Measurements from ENCODE around the gene SYT5.
"Not testable (repeated sequence)": the region's sequence is repeated elsewhere in the genome, so short reads cannot be mapped to it uniquely, and the experiment has no call there.

Gene SYT5

DNA sequence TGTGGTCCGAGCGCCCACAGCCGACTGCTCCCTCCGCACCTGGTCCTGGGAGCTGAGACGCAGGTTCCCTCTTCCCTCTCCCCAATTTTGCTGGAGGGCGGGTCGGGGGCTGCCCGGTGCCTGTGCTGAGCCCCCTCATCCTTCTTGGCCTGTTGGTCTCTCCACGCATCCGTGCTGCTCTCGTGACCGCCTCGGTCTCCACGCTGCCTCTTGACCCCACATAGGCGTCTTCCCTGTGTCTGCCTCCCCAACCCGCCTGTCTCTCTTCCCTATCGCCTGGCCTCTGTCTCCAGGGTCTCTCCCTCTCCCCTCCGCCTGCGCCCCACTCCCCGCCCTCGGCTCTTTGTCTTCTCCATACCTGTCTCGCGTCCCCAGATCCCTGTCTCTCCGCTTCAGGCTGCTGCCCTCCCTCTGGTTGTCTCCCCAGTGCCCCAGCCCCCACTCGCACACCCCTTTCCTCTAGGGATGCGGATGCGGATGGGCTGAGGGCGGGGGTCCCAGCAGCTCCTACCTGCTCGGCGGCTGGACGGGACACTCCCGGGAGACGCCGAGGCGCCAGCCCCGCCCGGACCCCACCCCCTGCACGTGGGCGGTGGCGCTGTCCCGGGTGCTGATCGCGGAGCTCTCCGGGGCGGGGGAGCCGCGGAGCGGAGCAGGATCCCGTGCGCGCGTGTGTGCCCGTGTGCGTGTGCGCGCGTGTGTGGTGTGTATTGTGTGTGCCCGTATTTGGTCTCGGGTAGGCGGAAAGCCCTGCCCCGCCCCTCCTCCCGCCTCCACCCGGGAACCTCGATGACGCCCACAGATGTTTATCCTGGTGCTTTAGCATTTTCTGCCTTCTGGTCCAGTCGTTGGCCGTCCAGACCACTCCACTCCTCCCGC is at the start of gene SYT5:
TSS of gene SYT5 (minus strand) at position 684 of the 879 bp plus-strand sequence. CDS start 1,248 bp downstream, outside the sequence.
- DNase-seq: peak; percentile 88

DNA sequence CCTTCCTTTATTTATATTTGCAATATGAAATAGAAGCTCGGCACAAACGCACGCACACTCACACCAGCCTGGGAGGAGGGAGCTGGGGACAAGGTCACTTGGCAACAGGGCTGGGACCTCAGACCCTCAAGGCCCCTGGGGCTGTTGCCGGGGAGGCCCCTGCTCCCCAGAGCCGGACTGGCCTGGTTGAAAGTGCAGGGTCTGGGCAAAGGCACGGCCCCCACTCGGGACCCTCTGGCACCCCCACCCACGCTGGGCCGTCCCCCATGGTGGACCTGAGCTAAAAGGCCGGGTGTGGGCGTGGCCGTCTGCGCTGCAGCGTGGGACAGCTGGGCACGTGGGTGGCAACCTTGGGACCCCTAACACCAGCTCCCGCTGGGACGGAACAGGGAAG is 49.7 kb upstream of the SYT5 start:
- no peak for DNase-seq

DNA sequence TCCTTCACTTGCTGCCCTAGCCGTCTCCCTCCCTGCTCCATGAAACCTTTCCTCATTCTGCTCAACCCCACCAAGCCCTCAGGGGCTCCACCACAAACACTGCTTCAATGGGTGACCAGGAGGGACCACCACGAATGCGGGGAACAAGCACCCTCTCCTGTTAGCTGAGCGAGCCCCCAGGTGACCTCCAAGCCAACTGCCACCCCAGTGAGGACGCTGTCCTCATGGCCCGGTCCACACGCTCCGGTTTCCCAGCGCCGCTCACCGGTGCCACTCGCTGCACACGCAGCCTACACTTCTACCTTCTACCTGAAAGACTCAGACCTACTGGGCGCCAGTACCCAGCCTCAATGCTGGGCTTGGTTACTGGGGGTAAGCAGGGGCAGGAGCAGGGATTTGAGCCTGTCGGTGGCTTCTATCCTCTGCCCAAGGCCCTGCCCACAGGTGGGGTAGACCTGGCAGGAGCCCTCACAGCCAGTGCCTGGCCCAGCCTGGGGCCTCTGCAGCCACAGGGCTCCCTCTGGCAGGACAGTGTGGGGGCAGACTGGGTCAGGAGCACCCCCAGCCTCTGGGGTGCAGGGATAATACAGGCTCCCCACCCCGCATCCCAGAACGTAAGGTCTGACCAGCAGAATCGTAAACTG is 49.2 kb upstream of the SYT5 start:
- DNase-seq: no peak

DNA sequence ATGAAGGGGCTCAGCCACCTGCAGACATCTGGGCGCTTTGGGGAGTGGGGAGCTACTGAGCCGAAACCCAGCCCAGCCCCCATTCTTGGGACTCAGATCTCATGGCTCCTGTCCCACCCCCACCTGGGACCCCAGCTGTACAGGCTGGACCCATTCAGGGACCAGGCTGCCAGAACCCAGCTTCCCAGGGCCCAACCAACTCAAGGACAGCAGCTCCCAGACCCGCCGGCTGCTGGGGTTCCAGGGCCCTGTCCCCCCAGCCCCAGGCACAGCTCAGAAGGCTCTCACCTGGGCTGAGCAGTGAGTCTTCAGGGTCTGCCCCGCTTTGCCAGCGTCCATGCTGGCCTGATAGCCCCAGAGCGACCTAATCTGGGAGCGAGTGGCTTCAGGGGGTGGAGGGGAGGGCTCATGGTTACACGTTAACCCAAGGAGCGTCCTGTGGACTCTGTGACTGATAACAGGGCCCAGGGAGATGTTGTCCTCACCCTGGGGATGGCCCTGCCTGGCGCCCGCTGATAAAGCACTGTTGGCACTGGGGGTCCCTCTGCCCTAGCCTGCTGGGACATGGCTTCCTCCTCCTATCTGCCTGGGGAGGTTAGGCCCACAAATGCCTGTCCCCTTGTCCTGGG is 48.4 kb upstream of the SYT5 start, which contains the start of gene TMEM86B:
TSS of gene TMEM86B (minus strand) at position 361 of the 629 bp plus-strand sequence. CDS start at position 339, 22 bp downstream.
- DNase-seq: no peak

DNA sequence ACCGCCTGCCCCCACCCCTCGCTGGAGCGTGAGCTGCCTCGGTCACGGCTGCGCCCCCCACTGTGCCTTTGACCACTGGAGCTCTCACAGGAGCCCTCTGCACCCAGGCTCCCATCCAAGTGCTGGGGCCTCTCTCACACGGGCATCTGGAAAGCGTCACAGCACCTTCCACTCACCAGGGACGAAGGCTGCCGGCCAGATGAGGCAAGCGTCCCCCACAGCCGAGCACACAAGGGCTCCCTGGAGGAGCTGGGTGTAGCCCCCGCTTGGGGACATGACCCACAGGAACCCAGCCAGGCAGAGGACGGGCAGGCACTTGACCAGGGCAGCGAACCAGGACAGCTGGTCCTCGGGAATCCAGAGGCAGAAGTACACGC is 47.9 kb upstream of the SYT5 start:
- no peak for DNase-seq

DNA sequence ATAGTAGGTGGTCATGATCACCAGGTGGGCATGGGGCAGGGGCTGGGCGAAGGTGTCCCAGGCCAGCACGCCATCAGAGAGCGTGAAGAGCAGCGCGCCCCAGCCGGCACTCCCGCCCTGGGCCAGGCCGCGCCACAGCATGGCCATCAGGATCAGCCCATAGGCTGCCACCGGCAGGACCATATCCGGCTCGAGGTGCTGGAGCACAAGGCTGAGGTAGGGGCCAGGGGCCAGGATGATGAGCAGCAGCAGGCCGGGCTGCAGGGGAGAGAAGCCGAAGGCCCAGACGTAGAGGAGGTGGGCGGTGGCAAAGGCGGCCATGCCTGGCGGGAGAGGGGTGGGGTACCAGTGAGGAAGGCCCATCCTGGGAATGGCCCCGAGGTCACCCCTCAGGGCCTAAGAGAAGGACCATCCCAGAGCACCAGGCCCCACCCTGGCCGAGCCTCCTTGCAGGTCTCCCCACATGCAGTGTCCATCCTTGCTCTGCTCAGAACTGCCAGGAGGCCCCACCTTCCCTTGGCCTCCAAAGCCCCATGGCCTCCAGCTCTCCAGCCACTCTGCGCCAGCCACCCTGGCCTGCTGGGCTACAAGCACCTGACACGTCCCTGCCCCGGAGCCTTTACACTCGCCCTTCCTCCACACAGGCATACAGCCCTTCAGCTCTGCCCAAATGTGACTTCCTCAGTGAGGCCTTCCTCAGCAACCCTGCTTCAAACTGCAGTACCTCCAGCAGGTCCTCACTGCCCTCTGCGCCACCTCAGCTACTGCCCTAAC is 47.3 kb upstream of the SYT5 start:
- peak; percentile 54 for DNase-seq

DNA sequence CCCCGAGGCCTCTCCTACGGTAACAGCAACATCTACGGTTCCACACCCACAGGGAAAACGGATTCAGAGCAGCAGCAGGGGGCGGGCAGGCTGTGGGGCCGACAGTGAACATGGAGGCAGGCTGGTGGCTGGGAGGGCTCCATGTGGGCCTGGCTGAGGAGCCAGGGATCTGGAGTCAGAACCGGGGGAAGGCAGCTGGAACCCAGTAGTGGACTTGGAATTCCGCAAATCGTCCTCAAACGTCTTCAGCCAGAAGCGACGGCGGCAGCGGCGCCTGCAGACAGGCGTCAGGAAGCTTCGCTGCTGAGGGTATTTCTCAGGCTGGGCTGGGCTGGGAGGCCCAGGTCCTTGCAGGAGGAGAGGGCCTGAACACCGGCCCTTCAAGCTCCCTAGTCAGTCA is 46.7 kb upstream of the SYT5 start:
- DNase-seq: no peak

DNA sequence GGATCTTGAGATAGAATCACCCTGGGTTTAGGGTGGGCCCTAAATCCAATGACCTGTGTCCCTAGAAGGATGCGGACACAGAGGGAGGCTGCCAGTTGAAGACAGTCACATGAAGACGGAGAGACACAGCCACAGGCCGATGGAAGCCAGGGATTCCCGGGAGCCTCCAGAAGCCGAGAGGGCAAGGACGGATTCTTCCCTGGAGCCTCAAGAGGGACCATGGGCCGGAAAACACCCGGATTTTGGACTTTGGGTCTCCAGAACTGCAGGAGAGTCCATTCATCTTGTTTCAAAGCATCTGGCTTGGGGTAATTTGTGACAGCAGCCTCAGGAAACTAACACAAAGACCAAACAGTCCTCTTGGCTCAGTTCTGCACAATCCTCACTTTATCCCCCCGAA is 46.2 kb upstream of the SYT5 start:
- DNase-seq: no peak

DNA sequence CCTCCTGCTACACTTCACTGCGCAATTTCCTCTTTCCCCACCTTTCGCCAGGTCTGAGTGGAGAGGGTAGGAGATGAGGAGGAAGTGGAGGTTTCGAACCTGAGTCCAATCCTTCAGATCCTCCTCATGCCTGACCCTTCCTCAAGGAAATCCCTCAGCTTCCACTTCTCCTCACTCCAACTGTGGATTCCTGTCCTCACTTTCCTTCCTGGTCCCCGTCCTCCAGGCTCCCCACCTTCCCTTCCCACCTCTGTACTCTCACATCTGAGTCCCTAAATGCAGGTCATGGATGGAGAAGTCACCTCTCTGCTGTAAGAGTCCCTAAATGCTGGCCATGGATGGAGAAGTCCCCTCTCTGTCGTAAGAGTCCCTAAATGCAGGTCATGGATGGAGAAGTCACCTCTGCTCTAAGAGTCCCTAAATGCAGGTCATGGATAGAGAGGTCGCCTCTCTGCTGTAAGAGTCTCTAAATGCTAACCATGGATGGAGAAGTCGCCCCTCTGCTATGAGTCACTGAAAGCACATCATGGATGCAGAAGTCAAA is 45.4 kb upstream of the SYT5 start:
- no peak for DNase-seq

DNA sequence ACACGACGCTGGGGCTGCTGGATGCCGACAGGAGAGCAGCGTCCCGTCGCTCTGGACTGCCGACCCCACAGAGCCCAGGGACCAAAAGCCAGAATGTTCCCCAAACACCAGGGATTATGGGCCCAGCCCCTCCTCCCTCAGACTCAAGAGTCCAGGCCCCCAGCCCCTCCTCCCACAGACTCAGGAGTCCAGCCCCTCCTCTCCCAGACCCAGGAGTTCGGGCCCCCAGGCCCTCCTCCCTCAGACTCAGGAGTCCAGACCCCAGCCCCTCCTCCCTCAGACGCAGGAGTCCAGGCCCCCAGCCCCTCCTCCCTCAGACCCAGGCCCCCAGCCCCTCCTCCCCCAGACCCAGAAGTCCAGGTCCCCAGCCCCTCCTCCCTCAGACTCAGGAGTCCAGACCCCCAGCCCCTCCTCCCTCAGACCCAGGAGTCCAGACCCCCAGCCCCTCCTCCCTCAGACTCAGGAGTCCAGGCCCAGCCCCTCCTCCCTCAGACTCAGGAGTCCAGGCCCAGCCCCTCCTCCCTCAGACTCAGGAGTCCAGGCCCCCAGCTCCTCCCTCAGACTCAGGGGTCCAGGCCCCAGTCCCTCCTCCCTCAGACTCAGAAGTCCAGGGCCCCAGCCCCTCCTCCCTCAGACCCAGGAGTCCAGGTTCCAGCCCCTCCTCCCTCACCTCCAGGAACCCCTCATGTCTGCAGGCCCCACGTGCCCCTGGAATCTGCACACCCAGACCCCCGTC is 44.8 kb upstream of the SYT5 start:
- not testable (repeated sequence) for DNase-seq

DNA sequence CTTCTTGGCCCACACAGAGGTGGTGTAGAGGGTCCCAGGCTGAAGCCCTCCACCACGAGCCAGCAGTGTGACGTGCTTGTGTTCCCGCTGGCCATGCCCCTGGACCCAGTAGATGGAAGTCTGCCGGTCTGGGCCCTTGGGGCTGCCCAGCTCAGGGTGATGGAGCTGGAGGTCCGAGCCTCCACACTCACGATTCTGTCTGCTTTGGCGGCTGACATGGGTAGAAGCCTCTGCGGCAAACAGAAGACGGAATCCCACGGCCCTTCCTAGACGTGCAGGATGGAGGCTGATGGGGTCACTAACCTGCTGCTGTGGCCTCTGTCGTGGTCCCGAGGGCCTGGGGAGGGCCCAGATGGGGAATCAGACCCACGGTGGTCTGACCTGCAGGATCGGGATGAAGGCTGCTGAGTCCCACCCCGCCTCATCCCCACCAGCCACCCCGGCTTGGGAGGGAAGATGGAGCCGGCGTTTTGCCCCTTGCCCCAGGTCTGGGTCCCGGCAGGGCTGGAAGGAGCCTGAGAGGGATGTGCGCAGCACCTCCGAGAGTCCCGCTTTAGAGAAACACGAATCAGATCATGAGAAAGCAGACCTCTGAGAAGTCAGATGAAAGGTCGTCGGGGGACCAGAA is 44.1 kb upstream of the SYT5 start:
- DNase-seq: no peak

DNA sequence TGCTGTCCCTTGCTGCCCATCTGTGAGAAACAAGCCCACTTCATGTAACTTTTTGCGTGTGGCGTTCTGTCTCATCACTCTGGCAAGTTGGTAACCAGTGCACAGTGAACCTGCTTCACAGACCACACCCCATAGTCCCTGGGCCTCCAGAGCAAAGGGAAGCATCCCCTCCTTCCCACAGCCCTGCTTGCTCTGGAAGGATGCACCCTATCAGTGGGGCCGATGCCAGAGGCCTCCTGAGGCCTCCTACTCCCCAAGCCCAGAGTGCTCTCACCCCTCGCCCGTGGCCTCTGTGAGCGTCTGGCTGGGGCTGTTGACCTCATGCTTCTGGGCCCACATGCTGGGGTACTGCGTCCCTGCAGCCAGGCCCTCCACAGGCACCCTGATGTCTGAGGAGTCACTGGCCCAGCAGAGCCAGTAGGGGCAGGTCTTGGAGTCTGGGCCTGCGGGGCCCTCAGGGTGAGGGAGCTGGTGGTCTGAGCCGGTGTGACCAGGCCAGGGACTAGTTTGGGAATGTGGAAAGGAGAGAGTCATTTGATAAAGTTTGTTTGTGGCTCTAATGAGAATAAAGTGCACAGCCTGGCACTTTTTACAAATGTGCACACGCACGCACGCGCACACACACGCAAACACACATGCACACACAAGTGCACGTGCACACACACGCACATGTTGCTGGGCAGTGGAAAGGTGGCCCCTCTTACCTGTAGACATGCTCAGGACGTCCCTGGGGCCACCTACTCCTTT is 43.4 kb upstream of the SYT5 start:
- DNase-seq: no peak

DNA sequence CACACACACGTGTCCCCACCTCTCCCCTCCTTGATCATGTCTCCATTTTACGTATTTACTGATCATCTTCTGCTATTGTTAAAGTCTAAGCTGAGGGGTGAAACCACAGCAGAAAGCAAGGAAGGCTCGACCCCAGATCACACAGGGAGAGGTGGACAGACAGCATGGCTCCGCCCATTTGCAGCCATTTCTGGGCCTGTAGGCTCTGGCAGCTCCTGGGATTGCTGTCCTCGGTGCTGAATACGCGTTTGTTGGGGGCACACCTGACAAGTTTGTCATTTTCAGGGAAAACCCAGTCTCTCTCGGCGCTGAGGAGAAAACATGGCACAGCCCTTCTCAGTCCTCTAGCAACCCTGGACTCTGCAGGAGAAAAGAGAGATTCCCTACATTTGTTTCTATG is 40.4 kb upstream of the SYT5 start:
- no peak for DNase-seq

DNA sequence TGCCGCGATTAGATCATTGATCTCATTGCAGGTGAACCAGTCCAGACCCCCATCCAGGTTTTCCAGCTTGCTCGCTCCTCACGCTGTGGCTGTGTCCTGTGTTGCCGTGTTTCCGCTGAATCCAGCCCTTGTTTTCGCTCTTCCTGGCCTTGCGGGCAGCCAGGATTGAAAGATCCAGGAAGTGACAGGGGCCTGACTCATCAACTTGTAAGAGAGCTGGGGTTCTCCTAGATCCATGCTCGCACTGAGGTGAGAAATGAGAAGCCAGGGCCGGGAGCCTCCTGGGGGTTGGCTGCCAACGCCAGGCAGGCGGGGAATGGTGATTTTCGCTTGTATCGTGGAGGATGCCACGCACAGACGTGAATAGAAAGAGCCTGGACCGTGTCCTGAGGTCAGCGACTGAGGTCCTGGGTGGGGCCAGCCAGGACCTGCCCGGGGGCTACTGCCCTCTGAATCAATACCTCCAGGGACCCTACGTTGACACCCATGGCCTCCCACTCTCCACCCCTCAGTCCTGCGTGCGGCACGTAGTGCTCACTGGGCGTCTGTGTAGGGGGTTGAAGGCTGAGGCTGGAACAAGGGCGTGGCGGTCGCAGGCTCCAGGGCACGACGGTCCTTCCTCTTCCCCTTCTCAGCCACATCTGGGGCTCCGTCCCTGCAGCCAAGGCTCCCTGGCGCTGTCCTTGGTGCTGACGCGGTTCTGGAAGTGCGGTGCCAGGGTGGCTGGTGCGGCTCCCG is 36.5 kb upstream of the SYT5 start:
- peak; percentile 73 for DNase-seq

DNA sequence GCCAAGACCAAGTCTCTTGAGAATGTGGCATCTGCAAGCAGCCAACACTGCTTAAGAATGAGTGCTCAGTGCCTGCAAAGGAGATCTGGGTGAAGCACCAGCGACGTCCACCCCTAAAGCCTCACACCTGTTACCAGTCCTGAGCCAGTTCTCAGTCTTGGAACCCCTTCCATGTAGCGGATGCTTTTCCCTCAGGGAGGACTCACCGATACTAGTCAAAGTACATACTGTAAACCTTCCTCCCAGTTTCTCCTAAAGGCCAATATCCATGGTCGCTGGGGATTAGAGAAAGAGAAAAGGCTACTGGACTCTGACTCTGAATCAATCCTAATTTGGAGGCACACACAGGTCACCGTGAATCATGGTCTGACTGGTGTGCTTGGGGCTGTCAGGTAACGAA is 33.5 kb upstream of the SYT5 start:
- no peak for DNase-seq

DNA sequence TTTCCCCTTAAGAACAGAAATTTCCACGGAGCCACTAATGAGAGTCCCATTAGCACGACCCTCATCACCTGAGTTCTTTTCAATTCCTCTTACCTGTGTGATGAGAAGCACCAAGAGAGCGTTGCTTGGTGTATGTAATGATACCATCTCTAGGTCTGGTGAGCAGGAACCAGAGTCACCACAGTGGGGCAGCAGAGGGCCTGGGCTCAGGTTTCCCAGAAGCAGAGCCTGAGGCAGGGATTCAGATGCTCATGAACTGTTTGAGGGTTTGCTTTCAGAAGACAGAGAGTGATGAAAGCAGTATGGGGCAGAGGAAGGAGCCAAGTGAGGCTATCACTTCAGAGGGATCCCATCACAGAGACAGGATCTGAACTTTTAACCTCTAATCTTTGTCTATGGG is 32.4 kb upstream of the SYT5 start:
- peak; percentile 78 for DNase-seq

DNA sequence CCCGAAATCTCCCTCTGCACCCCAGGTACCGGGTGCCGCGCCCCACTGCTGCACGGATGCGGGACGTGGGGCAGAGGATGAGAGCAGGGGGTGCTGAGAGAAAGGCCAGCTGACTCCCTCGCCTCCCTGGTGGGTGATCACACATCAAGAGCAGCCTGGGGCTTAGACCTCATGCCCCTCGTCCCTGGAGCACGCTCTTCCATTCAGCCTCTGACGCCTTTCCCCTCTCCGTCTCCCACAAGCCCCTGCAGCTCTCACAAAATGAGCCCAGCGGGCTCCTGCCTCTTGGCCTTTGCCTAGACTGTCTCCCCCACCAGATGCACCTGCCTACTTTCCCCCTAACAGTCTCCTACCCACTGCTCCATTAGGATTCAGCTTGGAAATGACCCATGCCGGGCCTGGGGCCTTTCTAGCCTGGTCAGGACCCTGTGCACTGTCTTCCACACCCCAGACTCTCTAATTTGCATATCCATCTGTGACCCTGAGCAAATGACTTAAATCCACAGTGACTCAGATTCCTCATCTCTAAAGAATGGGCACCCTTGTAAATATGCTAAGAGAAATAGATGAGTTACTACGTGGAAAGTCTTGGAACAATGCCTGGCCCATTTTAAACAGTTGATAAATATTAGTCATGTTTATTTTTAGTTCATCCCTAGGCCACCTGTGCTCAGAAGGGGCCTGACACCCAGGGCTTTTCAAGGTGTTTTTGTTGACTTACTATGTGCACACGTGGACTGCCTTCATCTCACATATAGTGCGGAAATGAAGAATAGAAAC is 29.8 kb upstream of the SYT5 start:
- DNase-seq: no peak

DNA sequence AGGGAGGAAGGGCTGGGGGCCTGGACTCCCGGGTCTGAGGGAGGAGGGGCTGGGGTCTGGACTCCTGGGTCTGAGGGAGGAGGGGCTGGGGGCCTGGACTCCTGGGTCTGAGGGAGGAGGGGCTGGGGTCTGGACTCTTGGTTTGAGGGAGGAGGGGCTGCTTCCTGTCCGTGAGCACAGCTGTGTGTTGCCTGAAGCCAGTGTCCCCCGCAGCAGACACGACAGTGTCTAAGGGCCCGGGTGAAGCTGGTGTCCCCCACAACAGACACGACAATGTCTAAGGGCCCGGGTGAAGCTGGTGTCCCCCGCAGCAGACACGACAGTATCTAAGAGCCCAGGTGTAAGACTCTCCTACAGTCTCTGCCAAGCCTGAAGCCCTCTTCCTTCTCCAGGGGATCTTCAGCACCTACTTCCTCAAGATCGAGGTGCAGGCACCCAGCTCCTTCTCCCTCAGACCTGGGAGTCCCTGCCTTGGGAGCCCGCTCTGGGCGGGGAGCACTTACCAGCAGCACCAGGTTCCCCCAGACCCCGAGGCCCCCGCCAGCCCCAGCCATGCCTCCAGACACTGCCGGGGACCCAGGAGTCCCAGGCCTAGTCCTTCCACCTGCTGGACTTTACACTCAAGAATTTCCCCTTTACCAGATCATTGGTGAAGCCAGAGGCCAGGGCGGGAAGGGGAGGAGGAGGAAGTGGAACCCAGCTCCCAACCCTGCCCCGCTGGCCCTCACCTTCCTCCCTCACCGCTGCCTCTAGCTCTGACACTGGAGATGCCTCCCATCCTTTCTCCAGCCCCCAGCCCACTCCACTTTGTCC is 29.0 kb upstream of the SYT5 start, which contains the start of gene PTPRH:
TSS of gene PTPRH (minus strand) at position 622 of the 813 bp plus-strand sequence. CDS start at position 554, 68 bp downstream.
- DNase-seq: no peak

All from activated effector memory CD4-positive, alpha-beta T cell treated with anti-CD3 and anti-CD28 coated beads, Interleukin-2, amount 50 U/mL, for 16 hours (primary cell).